Stomach smooth muscle (tissue), 2 donors: Measurements from ENCODE around the gene SMARCE1.

Experiments
- H3K27ac ChIP-seq: one replicate; pipeline ENCODE4 v1.7.0; 2013; ENCODE audit warnings: mild to moderate bottlenecking, low read length, inconsistent platforms
- H3K27me3 ChIP-seq, 2 donors: one replicate each; pipeline ENCODE4 v1.7.0; 2013; ENCODE audit warnings: low read length in 2 of 2; ENCODE audit not compliant: insufficient read depth in 2 of 2, control insufficient read depth in 1 of 2
- H3K36me3 ChIP-seq, 2 donors: one replicate each; pipeline ENCODE4 v1.7.0; 2013; ENCODE audit warnings: low read length in 2 of 2; ENCODE audit not compliant: control insufficient read depth in 2 of 2, insufficient read depth in 2 of 2
- H3K4me1 ChIP-seq: one replicate; pipeline ENCODE4 v1.7.0; 2013; ENCODE audit warnings: low read length; ENCODE audit not compliant: control insufficient read depth, insufficient read depth
- H3K4me3 ChIP-seq, 2 donors: one replicate each; pipeline ENCODE4 v1.7.0; 2013; ENCODE audit warnings: low read length in 2 of 2
- H3K9ac ChIP-seq, 2 donors: one replicate each; pipeline ENCODE4 v1.7.0; 2013; ENCODE audit warnings: low read length in 2 of 2, mild to moderate bottlenecking in 1 of 2
- H3K9me3 ChIP-seq, 2 donors: one replicate each; pipeline ENCODE4 v1.7.0; 2013; ENCODE audit warnings: low read length in 2 of 2; ENCODE audit not compliant: control insufficient read depth in 2 of 2
- donor health status: healthy.
- donor health status: Pancreatic carcinoma.

SMARCE1 gene

GRCh38 chr17:40647624-40648383, at the start of gene SMARCE1:
Gene SMARCE1 (minus strand): TSS chr17:40647818. CDS start chr17:40645802, 2,016 bp downstream.
- peaks cover 13% of the 10 kb centered on the region for H3K4me1 ChIP-seq
- H3K9ac ChIP-seq: peak within 1 kb of the TSS; percentile 99 to 100
- H3K4me3 ChIP-seq: peak within 1 kb of the TSS; percentile 89 to 96
- H3K36me3 ChIP-seq: peaks cover 4 to 7% of the 10 kb centered on the region in 2 donors
- no peaks in the 10 kb centered on the region for H3K9me3 ChIP-seq
- peak within 1 kb of the TSS; percentile 100 for H3K27ac ChIP-seq
- no peaks in the 10 kb centered on the region for H3K27me3 ChIP-seq

- no peak overlapping the region for H3K4me3 ChIP-seq
- no peaks in the 10 kb centered on the region for H3K36me3 ChIP-seq
- H3K27me3 ChIP-seq: peaks cover 0 to 3% of the 10 kb centered on the region in 2 donors
- H3K9me3 ChIP-seq: no peaks in the 10 kb centered on the region
- H3K27ac ChIP-seq: no peak overlapping the region
- H3K4me1 ChIP-seq: no peaks in the 10 kb centered on the region
- H3K9ac ChIP-seq: no peak overlapping the region
Observed at GRCh38 chr17:40697297-40697696, 49.7 kb upstream of the SMARCE1 start.

- Histone ChIP-seq H3K27ac (no peak overlapping the region), H3K27me3 (peaks cover 0 to 3% of the 10 kb centered on the region in 2 donors), H3K4me1 (no peaks in the 10 kb centered on the region), H3K9ac (no peak overlapping the region), H3K4me3 (no peak overlapping the region), H3K9me3 (no peaks in the 10 kb centered on the region), H3K36me3 (no peaks in the 10 kb centered on the region)
Observed at GRCh38 chr17:40696651-40697072, 49.0 kb upstream of the SMARCE1 start.

GRCh38 chr17:40695874-40696472, 48.4 kb upstream of the SMARCE1 start:
- H3K4me3 ChIP-seq: no peak overlapping the region
- no peaks in the 10 kb centered on the region for H3K36me3 ChIP-seq
- peaks cover 0 to 3% of the 10 kb centered on the region in 2 donors for H3K27me3 ChIP-seq
- no peak overlapping the region for H3K27ac ChIP-seq
- H3K9ac ChIP-seq: no peak overlapping the region
- no peaks in the 10 kb centered on the region for H3K9me3 ChIP-seq
- no peaks in the 10 kb centered on the region for H3K4me1 ChIP-seq

- H3K36me3 ChIP-seq: no peaks in the 10 kb centered on the region
- H3K9me3 ChIP-seq: no peaks in the 10 kb centered on the region
- no peaks in the 10 kb centered on the region for H3K4me1 ChIP-seq
- no peak overlapping the region for H3K4me3 ChIP-seq
- peaks cover 0 to 3% of the 10 kb centered on the region in 2 donors for H3K27me3 ChIP-seq
- no peak overlapping the region for H3K9ac ChIP-seq
- H3K27ac ChIP-seq: no peak overlapping the region
Observed at GRCh38 chr17:40694584-40694983, 47.0 kb upstream of the SMARCE1 start.

- no peak overlapping the region for H3K9ac ChIP-seq
- H3K36me3 ChIP-seq: no peaks in the 10 kb centered on the region
Observed at GRCh38 chr17:40687106-40687505, 39.5 kb upstream of the SMARCE1 start.

GRCh38 chr17:40686192-40686591, 38.6 kb upstream of the SMARCE1 start:
- Histone ChIP-seq H3K36me3 (no peaks in the 10 kb centered on the region), H3K27me3 (no peaks in the 10 kb centered on the region), H3K9ac (no peak overlapping the region), H3K27ac (no peak overlapping the region), H3K4me3 (no peak overlapping the region), H3K9me3 (no peaks in the 10 kb centered on the region), H3K4me1 (no peaks in the 10 kb centered on the region)

More at GRCh38 chr17:40687106-40687505, 39.5 kb upstream of the SMARCE1 start:
- Histone ChIP-seq H3K4me1 (no peaks in the 10 kb centered on the region), H3K9me3 (no peaks in the 10 kb centered on the region), H3K27ac (no peak overlapping the region), H3K27me3 (no peaks in the 10 kb centered on the region), H3K4me3 (no peak overlapping the region)

- Histone ChIP-seq H3K27ac (no peak overlapping the region), H3K36me3 (no peaks in the 10 kb centered on the region), H3K4me1 (no peaks in the 10 kb centered on the region), H3K9me3 (no peaks in the 10 kb centered on the region), H3K9ac (no peak overlapping the region), H3K4me3 (no peak overlapping the region), H3K27me3 (peaks cover 0 to 6% of the 10 kb centered on the region in 2 donors)
Observed at GRCh38 chr17:40680998-40681397, 33.4 kb upstream of the SMARCE1 start.

GRCh38 chr17:40679523-40679907, 31.9 kb upstream of the SMARCE1 start:
- Histone ChIP-seq H3K27me3 (peaks cover 0 to 6% of the 10 kb centered on the region in 2 donors), H3K27ac (no peak overlapping the region), H3K36me3 (no peaks in the 10 kb centered on the region), H3K4me3 (no peak overlapping the region), H3K9ac (no peak overlapping the region), H3K9me3 (no peaks in the 10 kb centered on the region), H3K4me1 (no peaks in the 10 kb centered on the region)

GRCh38 chr17:40678902-40679522, 31.4 kb upstream of the SMARCE1 start:
- Histone ChIP-seq H3K9me3 (no peaks in the 10 kb centered on the region), H3K4me3 (no peak overlapping the region), H3K9ac (no peak overlapping the region), H3K27ac (no peak overlapping the region), H3K4me1 (no peaks in the 10 kb centered on the region), H3K27me3 (peaks cover 0 to 6% of the 10 kb centered on the region in 2 donors), H3K36me3 (no peaks in the 10 kb centered on the region)
